ENCODE measurements around the gene ZBTB7A. TPM values are rescaled to one million over a fixed set of nuclear protein-coding genes. Genes with fewer than 3 reads are reported as not detected.

ZBTB7A gene
- total and polyA plus RNA-seq, 2 donors (not counting 1 experiment from before 2014, with no cell fraction given), result 4.9 to 17.7 TPM

DNA sequence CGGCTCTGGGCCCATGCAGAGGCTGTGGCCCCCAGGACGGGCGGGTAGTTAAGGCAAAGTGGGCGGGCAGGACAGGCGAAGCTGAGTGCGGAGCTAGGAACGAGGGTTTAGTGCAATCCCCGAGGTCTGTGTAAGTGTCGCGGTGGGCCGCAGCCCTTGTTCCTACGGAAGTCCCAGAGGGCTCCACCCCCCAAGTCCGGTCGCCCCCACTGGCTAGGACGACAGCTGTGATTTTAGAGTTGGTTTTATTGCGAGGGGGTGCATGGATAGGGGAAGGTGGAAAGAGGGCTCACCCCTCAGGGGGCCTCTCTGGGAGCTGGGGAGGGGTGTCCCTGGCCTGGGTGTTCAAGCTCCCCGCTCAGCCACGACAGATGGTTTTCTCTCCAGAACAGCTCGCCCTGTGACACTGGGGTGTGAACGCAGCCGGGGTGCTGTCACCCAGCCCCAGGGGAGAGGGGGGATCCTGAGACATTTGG, 21.7 kb downstream of the ZBTB7A start:
- Histone ChIP-seq H3K36me3 (ENCODE audit: control insufficient read depth, insufficient read depth, low read length) (peaks cover 14% of the 10 kb centered on the region), H3K9ac (ENCODE audit: insufficient read depth, low read length) (no peak overlapping the region), H2AFZ (ENCODE audit: low read length) (no peak overlapping the region), H3K27ac (ENCODE audit: insufficient read depth, low read length) (no peak overlapping the region), H3K4me2 (ENCODE audit: extremely low read depth, insufficient read depth, low read length) (no peak overlapping the region), H3K79me2 (ENCODE audit: control insufficient read depth, insufficient read depth, low read length) (peaks cover 58% of the 10 kb centered on the region), H3K4me1 (ENCODE audit: control insufficient read depth, extremely low read depth, insufficient read depth, low read length) (peaks cover 2% of the 10 kb centered on the region), H3K4me3 (replicated peaks in 1 of 4; ENCODE audit: control extremely low read depth in 1 of 4, insufficient read depth in 1 of 4, low read depth in 3 of 4, low read length in 4 of 4) (no peak overlapping the region), H4K20me1 (ENCODE audit: control insufficient read depth, extremely low read depth, insufficient read depth, low read length) (no peaks in the 10 kb centered on the region), H3K9me3 (ENCODE audit: control insufficient read depth, insufficient read depth, low read depth, low read length) (no peaks in the 10 kb centered on the region), H3K27me3 (ENCODE audit: control insufficient read depth, insufficient read depth, low read length) (no peaks in the 10 kb centered on the region)
- no peak for DNase-seq (ENCODE audit: low read depth in 2 of 2)
- TF ChIP-seq, protein P1, sequence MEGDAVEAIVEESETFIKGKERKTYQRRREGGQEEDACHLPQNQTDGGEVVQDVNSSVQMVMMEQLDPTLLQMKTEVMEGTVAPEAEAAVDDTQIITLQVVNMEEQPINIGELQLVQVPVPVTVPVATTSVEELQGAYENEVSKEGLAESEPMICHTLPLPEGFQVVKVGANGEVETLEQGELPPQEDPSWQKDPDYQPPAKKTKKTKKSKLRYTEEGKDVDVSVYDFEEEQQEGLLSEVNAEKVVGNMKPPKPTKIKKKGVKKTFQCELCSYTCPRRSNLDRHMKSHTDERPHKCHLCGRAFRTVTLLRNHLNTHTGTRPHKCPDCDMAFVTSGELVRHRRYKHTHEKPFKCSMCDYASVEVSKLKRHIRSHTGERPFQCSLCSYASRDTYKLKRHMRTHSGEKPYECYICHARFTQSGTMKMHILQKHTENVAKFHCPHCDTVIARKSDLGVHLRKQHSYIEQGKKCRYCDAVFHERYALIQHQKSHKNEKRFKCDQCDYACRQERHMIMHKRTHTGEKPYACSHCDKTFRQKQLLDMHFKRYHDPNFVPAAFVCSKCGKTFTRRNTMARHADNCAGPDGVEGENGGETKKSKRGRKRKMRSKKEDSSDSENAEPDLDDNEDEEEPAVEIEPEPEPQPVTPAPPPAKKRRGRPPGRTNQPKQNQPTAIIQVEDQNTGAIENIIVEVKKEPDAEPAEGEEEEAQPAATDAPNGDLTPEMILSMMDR (conservative IDR thresholded peaks at IDR 0.05 in 1 of 2, IDR thresholded peaks at IDR 0.05 in 1 of 2; ENCODE audit: low read depth in 1 of 2, low read length in 2 of 2), result no peak
- TF ChIP-seq EZH2 (IDR thresholded peaks at IDR 0.05; ENCODE audit: low read length, missing control alignments), result no peak

DNA sequence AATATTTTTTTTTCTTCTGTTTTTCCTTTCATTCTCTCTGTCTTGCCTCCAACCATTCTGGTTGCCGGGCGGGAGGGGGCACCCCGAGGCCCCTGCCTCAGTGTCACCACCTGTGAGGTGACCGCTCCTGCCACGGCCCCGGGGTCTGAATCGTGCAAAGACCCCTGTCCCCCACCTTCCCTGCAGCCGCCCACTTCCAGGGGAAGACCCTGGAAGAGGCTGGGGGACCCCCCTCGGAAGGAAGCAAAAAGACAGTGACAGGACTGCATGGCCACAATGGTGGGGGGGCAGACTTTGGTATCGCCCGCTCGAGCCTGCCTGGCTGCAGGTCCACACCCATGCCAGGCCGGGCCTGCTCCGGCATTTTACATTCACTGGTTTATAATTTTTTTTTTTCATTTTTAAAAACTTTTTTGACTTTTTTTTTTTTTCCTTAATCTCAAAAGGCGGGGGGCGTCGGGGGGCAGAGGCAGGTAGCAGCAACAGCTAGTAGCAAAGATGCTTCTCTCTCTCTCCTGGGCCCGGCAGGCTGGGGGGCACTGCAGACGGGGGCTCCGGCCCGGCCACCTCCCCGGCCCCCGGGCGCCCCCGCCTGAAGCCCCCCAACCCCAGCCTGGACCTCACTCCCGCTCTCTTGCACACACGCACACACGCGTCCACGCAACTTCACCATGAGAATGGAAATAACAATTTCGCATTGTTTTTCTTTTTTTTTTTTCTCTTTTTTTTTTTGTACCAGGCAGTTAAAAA, 22.6 kb downstream of the ZBTB7A start:
- H3K4me3 ChIP-seq (replicated peaks in 1 of 4; ENCODE audit: control extremely low read depth in 1 of 4, insufficient read depth in 1 of 4, low read depth in 3 of 4, low read length in 4 of 4), result no peak overlapping the region
- H3K27me3 ChIP-seq (ENCODE audit: control insufficient read depth, insufficient read depth, low read length), result no peaks in the 10 kb centered on the region
- no peak overlapping the region for H3K9ac ChIP-seq (ENCODE audit: insufficient read depth, low read length)
- no peak for DNase-seq (ENCODE audit: low read depth in 2 of 2)
- H2AFZ ChIP-seq (ENCODE audit: low read length), result no peak overlapping the region
- peaks cover 14% of the 10 kb centered on the region for H3K36me3 ChIP-seq (ENCODE audit: control insufficient read depth, insufficient read depth, low read length)
- H3K4me1 ChIP-seq (ENCODE audit: control insufficient read depth, extremely low read depth, insufficient read depth, low read length), result peaks cover 2% of the 10 kb centered on the region
- H3K79me2 ChIP-seq (ENCODE audit: control insufficient read depth, insufficient read depth, low read length), result peaks cover 49% of the 10 kb centered on the region
- H3K4me2 ChIP-seq (ENCODE audit: extremely low read depth, insufficient read depth, low read length), result no peak overlapping the region
- H3K9me3 ChIP-seq (ENCODE audit: control insufficient read depth, insufficient read depth, low read depth, low read length), result no peaks in the 10 kb centered on the region
- no peaks in the 10 kb centered on the region for H4K20me1 ChIP-seq (ENCODE audit: control insufficient read depth, extremely low read depth, insufficient read depth, low read length)
- no peak for TF ChIP-seq EZH2 (IDR thresholded peaks at IDR 0.05; ENCODE audit: low read length, missing control alignments)
- TF ChIP-seq, protein P1 (conservative IDR thresholded peaks at IDR 0.05 in 1 of 2, IDR thresholded peaks at IDR 0.05 in 1 of 2; ENCODE audit: low read depth in 1 of 2, low read length in 2 of 2), result no peak
- H3K27ac ChIP-seq (ENCODE audit: insufficient read depth, low read length), result no peak overlapping the region

DNA sequence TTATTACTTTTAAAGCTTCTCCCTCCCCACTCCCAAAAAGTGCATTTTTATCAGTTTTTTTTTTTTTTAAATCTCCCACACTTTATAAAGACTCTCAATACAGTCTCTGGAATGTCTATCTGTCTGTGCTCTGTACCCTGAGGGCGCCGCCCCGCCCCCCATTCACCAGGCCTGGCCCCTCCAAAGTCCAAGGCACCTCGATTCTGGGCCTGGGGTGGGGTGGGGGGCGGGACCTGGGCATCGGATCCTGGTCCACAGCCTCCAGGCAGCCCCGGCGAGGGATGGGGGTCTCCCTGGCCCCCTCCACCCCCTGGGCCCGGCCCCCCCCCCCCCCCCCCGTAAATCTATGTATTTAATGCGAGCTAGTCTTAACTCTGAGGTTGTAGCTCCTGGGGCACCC, 23.3 kb downstream of the ZBTB7A start:
- Histone ChIP-seq H3K27me3 (ENCODE audit: control insufficient read depth, insufficient read depth, low read length) (no peaks in the 10 kb centered on the region), H3K4me1 (ENCODE audit: control insufficient read depth, extremely low read depth, insufficient read depth, low read length) (peaks cover 2% of the 10 kb centered on the region), H4K20me1 (ENCODE audit: control insufficient read depth, extremely low read depth, insufficient read depth, low read length) (no peaks in the 10 kb centered on the region), H3K36me3 (ENCODE audit: control insufficient read depth, insufficient read depth, low read length) (peaks cover 14% of the 10 kb centered on the region), H3K9me3 (ENCODE audit: control insufficient read depth, insufficient read depth, low read depth, low read length) (no peaks in the 10 kb centered on the region), H2AFZ (ENCODE audit: low read length) (no peak overlapping the region), H3K4me3 (replicated peaks in 1 of 4; ENCODE audit: control extremely low read depth in 1 of 4, insufficient read depth in 1 of 4, low read depth in 3 of 4, low read length in 4 of 4) (no peak overlapping the region), H3K79me2 (ENCODE audit: control insufficient read depth, insufficient read depth, low read length) (peaks cover 43% of the 10 kb centered on the region), H3K4me2 (ENCODE audit: extremely low read depth, insufficient read depth, low read length) (no peak overlapping the region), H3K9ac (ENCODE audit: insufficient read depth, low read length) (no peak overlapping the region), H3K27ac (ENCODE audit: insufficient read depth, low read length) (no peak overlapping the region)
- TF ChIP-seq, protein P1 (conservative IDR thresholded peaks at IDR 0.05 in 1 of 2, IDR thresholded peaks at IDR 0.05 in 1 of 2; ENCODE audit: low read depth in 1 of 2, low read length in 2 of 2), result no peak
- TF ChIP-seq EZH2 (IDR thresholded peaks at IDR 0.05; ENCODE audit: low read length, missing control alignments), result no peak
- DNase-seq (ENCODE audit: low read depth in 2 of 2), result no peak

All from fibroblast of lung (primary cell).